ENCODE results near the gene HDGFL3.

- no peak for TF ChIP-seq TCF7L2 (IDR thresholded peaks at IDR 0.05; ENCODE audit: low read depth, low read length)
- TF ChIP-seq CTCF (IDR thresholded peaks at IDR 0.05) = no peak
- TF ChIP-seq POLR2AphosphoS5 (IDR thresholded peaks at IDR 0.05; ENCODE audit: low read depth, low read length) = no peak
These were observed 1.1 kb downstream of the HDGFL3 start for GRCh38 chr15:83206526-83207008.

Data from Panc1 (cell line).